Measurements from ENCODE around the gene ZNF407.
"Not testable (repeated sequence)": the region's sequence is repeated elsewhere in the genome, so short reads cannot be mapped to it uniquely, and the experiment has no call there.

ZNF407 gene

GRCh38 chr18:74933930-74934329, 336.3 kb downstream of the ZNF407 start:
- DNase-seq (ENCODE audit: low read depth) = no peak

- DNase-seq (ENCODE audit: low read depth) = no peak
Observed at GRCh38 chr18:74935434-74935833, 337.8 kb downstream of the ZNF407 start.

- no peak for DNase-seq (ENCODE audit: low read depth)
Observed at GRCh38 chr18:74936343-74936742, 338.7 kb downstream of the ZNF407 start.

GRCh38 chr18:74937291-74937690, 339.6 kb downstream of the ZNF407 start:
- no peak for DNase-seq (ENCODE audit: low read depth)

DNA sequence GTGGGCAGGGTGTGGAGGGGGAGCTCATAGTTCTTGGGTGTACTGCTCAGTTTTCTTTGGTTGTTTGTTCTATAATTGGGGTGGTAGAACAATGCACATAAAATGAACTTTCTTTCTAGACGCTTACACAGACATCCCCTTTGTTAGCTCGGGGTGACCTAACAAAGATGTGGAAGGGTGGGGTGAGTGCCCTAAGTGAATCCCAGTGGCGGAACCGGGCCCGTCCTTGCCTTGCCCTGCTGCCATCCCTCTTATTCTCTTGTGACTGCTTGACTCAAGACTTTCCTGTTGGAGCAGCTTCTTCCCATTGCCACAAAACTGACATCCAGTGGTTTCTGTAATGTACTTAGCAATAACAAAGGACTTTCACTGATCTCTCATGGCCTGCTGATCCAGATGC, 343.2 kb downstream of the ZNF407 start:
- DNase-seq (ENCODE audit: low read depth) = no peak

- no peak for DNase-seq (ENCODE audit: low read depth)
Observed at GRCh38 chr18:74942319-74942910, 344.7 kb downstream of the ZNF407 start.

- DNase-seq (ENCODE audit: low read depth) = no peak
Observed at GRCh38 chr18:74944676-74945075, 347.0 kb downstream of the ZNF407 start.

GRCh38 chr18:74945774-74946545, 348.3 kb downstream of the ZNF407 start:
- DNase-seq (ENCODE audit: low read depth) = no peak

GRCh38 chr18:74946646-74947375, 349.1 kb downstream of the ZNF407 start:
- no peak for DNase-seq (ENCODE audit: low read depth)

DNA sequence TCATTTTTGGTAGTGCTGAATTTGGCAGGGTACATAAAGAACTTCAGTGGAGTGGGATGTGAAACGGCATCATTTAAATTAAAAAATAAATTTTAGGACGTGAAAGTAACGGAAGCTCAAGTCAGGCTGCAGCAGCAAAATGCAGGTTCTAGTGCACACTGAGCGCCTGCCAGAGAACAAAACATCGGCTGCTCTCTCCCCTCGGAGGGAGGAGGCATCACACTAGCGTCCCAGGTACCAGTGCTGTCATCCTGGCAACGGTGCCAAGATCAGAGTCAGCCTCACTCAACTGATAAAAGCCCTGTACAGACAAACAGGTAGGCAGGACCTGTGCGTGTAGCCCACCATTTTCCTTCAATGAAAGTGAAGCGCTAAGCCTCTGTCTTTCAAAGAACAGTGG, 349.7 kb downstream of the ZNF407 start:
- no peak for DNase-seq (ENCODE audit: low read depth)

- DNase-seq (ENCODE audit: low read depth) = no peak
Observed at GRCh38 chr18:74947875-74948274, 350.2 kb downstream of the ZNF407 start.

DNA sequence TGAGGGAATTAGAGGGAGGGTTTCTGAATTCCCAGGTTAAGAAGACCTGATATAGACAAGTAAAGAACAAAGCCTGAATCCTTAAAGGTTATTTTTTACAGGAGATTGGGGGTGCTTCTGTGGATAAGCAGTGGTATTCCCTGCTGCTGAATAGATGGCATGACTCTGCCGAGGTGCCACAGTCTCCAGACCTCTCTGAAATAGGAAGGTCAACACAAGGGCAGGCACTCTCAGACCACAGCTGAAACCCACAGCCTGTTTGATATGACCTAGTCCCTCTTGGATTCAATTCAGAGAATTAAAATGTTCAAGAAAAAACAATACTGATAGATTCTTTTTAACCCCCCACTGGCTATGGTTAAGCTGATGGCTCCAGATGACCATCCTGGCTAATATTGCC, 351.9 kb downstream of the ZNF407 start:
- no peak for DNase-seq (ENCODE audit: low read depth)

DNA sequence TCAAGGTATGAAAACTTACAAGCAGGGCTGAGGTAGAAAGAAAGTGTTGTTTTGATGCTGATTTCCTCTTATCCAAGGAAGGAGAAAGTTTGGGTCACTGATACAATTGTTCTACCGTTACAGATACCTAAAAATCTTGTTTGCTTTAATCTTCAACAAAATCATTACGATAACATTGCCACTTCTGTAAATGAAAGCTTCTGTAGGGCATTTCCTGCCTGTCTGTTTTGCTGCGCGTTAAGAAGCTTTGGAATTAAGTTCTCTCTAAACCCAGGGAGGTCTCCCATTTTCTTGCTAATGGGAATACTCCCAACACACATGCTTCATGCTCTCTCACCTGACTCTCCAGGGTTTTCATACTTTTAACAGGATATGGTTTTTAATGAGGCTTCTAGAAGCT, 352.8 kb downstream of the ZNF407 start:
- DNase-seq (ENCODE audit: low read depth) = no peak

DNA sequence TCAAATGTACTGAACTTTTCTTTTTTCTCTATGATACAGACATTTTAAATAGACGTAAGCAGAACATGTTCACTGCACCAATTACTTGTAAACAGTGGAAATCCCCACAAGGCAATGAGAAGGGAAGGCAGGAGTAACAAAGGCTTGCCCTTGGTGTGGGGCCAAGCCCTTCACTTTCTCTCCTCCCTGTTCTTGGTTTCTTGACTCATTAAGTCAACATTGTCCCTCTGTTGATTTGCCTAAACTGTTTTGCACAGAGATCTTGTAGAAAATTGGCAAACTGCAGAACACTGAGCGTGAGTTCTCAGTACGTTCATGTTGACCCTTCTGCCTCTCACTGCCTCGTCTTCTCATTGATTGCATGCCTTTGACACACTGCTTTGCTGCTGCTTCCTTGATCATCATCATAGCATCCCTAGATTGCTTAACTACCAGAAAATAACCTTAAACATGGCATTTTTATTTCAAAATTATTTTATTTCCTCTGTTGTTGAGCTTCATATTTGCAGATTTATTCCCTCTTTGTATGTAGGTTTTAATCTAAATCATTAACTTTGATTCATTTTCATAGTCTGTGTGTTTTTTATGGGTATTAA, 353.6 kb downstream of the ZNF407 start:
- DNase-seq (ENCODE audit: low read depth) = no peak

- no peak for DNase-seq (ENCODE audit: low read depth)
Observed at GRCh38 chr18:74957588-74958224, 360.0 kb downstream of the ZNF407 start.

DNA sequence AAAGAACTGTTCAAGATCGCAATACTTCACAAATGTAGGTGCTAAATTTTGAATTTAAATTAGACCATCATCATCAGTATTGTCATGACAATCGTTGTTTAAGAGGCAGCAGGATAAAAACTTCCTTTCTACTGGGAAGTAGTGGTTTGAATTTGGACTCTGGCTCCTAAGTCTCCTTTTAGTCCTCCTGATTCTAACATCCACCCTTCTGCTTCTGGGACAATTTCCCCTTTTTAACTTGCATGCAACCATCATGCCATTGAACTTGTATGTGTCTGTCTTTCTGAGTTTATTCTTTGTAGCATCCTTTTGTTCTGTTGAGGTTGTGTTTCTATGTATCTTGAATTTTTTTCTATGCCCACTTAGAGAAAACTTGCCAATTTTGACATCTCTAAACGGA, 361.5 kb downstream of the ZNF407 start:
- no peak for DNase-seq (ENCODE audit: low read depth)

- DNase-seq (ENCODE audit: low read depth) = no peak
Observed at GRCh38 chr18:74961596-74961995, 363.9 kb downstream of the ZNF407 start.

GRCh38 chr18:74963820-74964446, 366.3 kb downstream of the ZNF407 start:
- DNase-seq (ENCODE audit: low read depth) = no peak

DNA sequence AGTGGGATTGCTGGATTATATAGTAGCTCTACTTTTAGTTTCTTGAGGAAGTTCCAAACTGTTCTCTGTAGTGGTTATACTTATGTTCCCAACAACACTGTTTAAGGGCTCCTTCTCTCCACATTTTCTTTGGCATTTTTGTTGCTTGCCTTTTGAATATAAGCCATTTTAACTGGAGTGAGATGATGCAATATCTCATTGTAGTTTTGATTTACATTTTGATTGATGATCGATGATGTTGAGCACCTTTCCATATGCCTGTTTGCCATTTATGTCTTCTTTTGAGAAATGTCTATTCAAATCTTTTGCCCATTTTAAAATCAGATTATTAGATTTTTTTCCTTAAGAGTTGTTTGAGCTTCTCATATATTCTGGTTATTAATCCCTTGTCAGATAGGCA, 368.0 kb downstream of the ZNF407 start:
- no peak for DNase-seq (ENCODE audit: low read depth)

- no peak for DNase-seq (ENCODE audit: low read depth)
Observed at GRCh38 chr18:74967438-74967837, 369.8 kb downstream of the ZNF407 start.

GRCh38 chr18:74967979-74968378, 370.3 kb downstream of the ZNF407 start:
- DNase-seq (ENCODE audit: low read depth) = no peak

- DNase-seq (ENCODE audit: low read depth) = not testable (repeated sequence)
Observed at GRCh38 chr18:74971358-74971757, 373.7 kb downstream of the ZNF407 start.
